ENCODE results near the gene TACO1.

GRCh38 chr17:63639125-63639524 lies 38.4 kb downstream of the TACO1 start:
- no peak for TF ChIP-seq EP300 (IDR thresholded peaks at IDR 0.05; ENCODE audit: borderline replicate concordance)
- TF ChIP-seq MAX (IDR thresholded peaks at IDR 0.05) = no peak

All from Ishikawa (cell line).